Middle frontal gyrus (tissue), 1 donor: ENCODE measurements around the gene TMEM116.
"Not testable (repeated sequence)": the region's sequence is repeated elsewhere in the genome, so short reads cannot be mapped to it uniquely, and the experiment has no call there.

ENCODE experiments used
- DNase-seq: peaks from one replicate; pipeline ENCODE4 v3.0.0-alpha.2; 2015; ENCODE audit warnings: low spot score; ENCODE audit errors: extremely low spot score

The TMEM116 gene

GRCh38 chr12:112009596-112009995, 3.4 kb downstream of the TMEM116 start:
- not testable (repeated sequence) for DNase-seq

GRCh38 chr12:112008918-112009317, 4.0 kb downstream of the TMEM116 start:
- no peak for DNase-seq

GRCh38 chr12:112007945-112008344, 5.0 kb downstream of the TMEM116 start:
- no peak for DNase-seq

- no peak for DNase-seq
Observed at GRCh38 chr12:112005419-112006395, 7.3 kb downstream of the TMEM116 start.

GRCh38 chr12:112004041-112004440, 8.9 kb downstream of the TMEM116 start:
- no peak for DNase-seq

- DNase-seq, result no peak
Observed at GRCh38 chr12:112001576-112001975, 11.4 kb downstream of the TMEM116 start.

- DNase-seq, result no peak
Observed at GRCh38 chr12:112000820-112001219, 12.1 kb downstream of the TMEM116 start.

GRCh38 chr12:111999129-111999528, 13.8 kb downstream of the TMEM116 start:
- DNase-seq, result not testable (repeated sequence)

GRCh38 chr12:111998015-111998414, 14.9 kb downstream of the TMEM116 start:
- DNase-seq, result no peak

GRCh38 chr12:111997300-111997699, 15.7 kb downstream of the TMEM116 start:
- DNase-seq, result no peak

GRCh38 chr12:111995782-111996480, 17.0 kb downstream of the TMEM116 start:
- DNase-seq, result no peak

GRCh38 chr12:111994211-111995111, 18.5 kb downstream of the TMEM116 start:
- not testable (repeated sequence) for DNase-seq

- no peak for DNase-seq
Observed at GRCh38 chr12:111993292-111994150, 19.4 kb downstream of the TMEM116 start.

GRCh38 chr12:111992464-111992863, 20.5 kb downstream of the TMEM116 start:
- DNase-seq, result no peak

- no peak for DNase-seq
Observed at GRCh38 chr12:111991946-111992345, 21.0 kb downstream of the TMEM116 start.

GRCh38 chr12:111991535-111991934, 21.4 kb downstream of the TMEM116 start:
- no peak for DNase-seq

- DNase-seq, result no peak
Observed at GRCh38 chr12:111984820-111985219, 28.1 kb downstream of the TMEM116 start.

- no peak for DNase-seq
Observed at GRCh38 chr12:111981987-111982386, 31.0 kb downstream of the TMEM116 start.

- DNase-seq, result no peak
Observed at GRCh38 chr12:111980598-111980997, 32.4 kb downstream of the TMEM116 start.

- no peak for DNase-seq
Observed at GRCh38 chr12:111978545-111978944, 34.4 kb downstream of the TMEM116 start.
